ENCODE measurements around the gene ZNF217. TPM values are rescaled to one million over a fixed set of nuclear protein-coding genes. Genes with fewer than 3 reads are reported as not detected.

The ZNF217 gene
- total and polyA plus RNA-seq, 10 of the 15 experiments (the other 5 are each of a cell fraction or from before 2014, with no cell fraction given), result 8.5 to 76.6 (median 40.6) TPM

- TF ChIP-seq IKZF1 (conservative IDR thresholded peaks at IDR 0.05), result 0 out of 2 replicates have a peak, but pooled peaks have one; percentile 17
- TF ChIP-seq MTA2 (IDR thresholded peaks at IDR 0.05; ENCODE audit: low read depth), result no peak
- no peak for TF ChIP-seq ETV6 (conservative IDR thresholded peaks at IDR 0.05 in 1 of 2, IDR thresholded peaks at IDR 0.05 in 1 of 2; ENCODE audit: borderline replicate concordance in 1 of 2, low read depth in 1 of 2)
- no peak for TF ChIP-seq SMAD5 (IDR thresholded peaks at IDR 0.05; ENCODE audit: low read depth)
- TF ChIP-seq YY1 (IDR thresholded peaks at IDR 0.05; ENCODE audit: low read depth, low read length), result no peak
- TF ChIP-seq MXI1 (IDR thresholded peaks at IDR 0.05; ENCODE audit: low read depth, low read length), result 0 out of 2 replicates have a peak, but pooled peaks have one; percentile 12
- no peak for TF ChIP-seq POLR2AphosphoS2 (IDR thresholded peaks at IDR 0.05; ENCODE audit: low read depth, low read length)
- no peak for TF ChIP-seq ZNF622 (IDR thresholded peaks at IDR 0.05)
- no peak for TF ChIP-seq NKRF (conservative IDR thresholded peaks at IDR 0.05)
- no peak for TF ChIP-seq SIX5 (IDR thresholded peaks at IDR 0.05; ENCODE audit: low read depth, low read length, severe bottlenecking)
- TF ChIP-seq ELK1 (IDR thresholded peaks at IDR 0.05; ENCODE audit: low read depth, low read length), result 0 out of 2 replicates have a peak, but pooled peaks have one; percentile 37
- 0 out of 2 replicates have a peak, but pooled peaks have one; percentile 8 for TF ChIP-seq MTA3 (IDR thresholded peaks at IDR 0.05; ENCODE audit: borderline replicate concordance, low read length)
- no peak for TF ChIP-seq RBBP5 (conservative IDR thresholded peaks at IDR 0.05)
- TF ChIP-seq PKNOX1 (IDR thresholded peaks at IDR 0.05), result peak; percentile 80
- TF ChIP-seq SUPT20H (IDR thresholded peaks at IDR 0.05; ENCODE audit: borderline replicate concordance, control insufficient read depth, low read depth, low read length), result no peak
- 0 out of 6 replicates have a peak, but pooled peaks of 1 of the 3 experiments have one; percentile 9 for TF ChIP-seq CTCF (IDR thresholded peaks at IDR 0.05 in 2 of 3, conservative IDR thresholded peaks at IDR 0.05 in 1 of 3; ENCODE audit: control insufficient read depth in 2 of 3, extremely low read depth in 1 of 3, insufficient read depth in 1 of 3, low read depth in 3 of 3, low read length in 3 of 3)
- no peak for TF ChIP-seq EGR1 (IDR thresholded peaks at IDR 0.05; ENCODE audit: borderline replicate concordance in 1 of 2, low read depth in 2 of 2, low read length in 2 of 2)
- no peak for TF ChIP-seq ZNF592 (IDR thresholded peaks at IDR 0.05)
Measured at GRCh38 chr20:53579581-53580375, 13.9 kb downstream of the ZNF217 start (continued).

Measured in GM12878 (cell line).